Stomach (tissue), 9 donors: ENCODE results near the gene DGLUCY. TPM values are rescaled to one million over a fixed set of nuclear protein-coding genes. Genes with fewer than 3 reads are reported as not detected.

ENCODE experiments used
- DNase-seq, 2 donors: peaks; one replicate each; pipeline versions ENCODE4 v3.0.0 to v3.0.0-alpha.2; 2013 to 2019
- H3K27ac ChIP-seq, 5 donors: fragments of 200-600 bp in 4 of 5; sonication (generic) in 4 of 5; one replicate each; pipeline ENCODE4 v1.5.1; 2013 to 2019; ENCODE audit warnings: mild to moderate bottlenecking in 1 of 5, moderate library complexity in 1 of 5
- H3K27me3 ChIP-seq, 3 donors: fragments of 200-600 bp; sonication (generic); one replicate each; pipeline ENCODE4 v1.5.1; 2017 to 2019; ENCODE audit warnings: mixed run types in 1 of 3
- H3K36me3 ChIP-seq, 4 donors: fragments of 200-600 bp; sonication (generic); 1 replicate in 3 of 4; 2 replicates in 1 of 4; pipeline ENCODE4 v1.5.1; 2016 to 2019
- H3K4me1 ChIP-seq, 4 donors: fragments of 200-600 bp; sonication (generic); one replicate each; pipeline ENCODE4 v1.5.1; 2016 to 2019
- H3K4me3 ChIP-seq, 4 donors: fragments of 200-600 bp; sonication (generic) in 3 of 4; one replicate each; pipeline ENCODE4 v1.5.1; 2016 to 2019; ENCODE audit warnings: mild to moderate bottlenecking in 1 of 4
- H3K9me3 ChIP-seq, 4 donors: fragments of 200-600 bp; sonication (generic); one replicate each; pipeline ENCODE4 v1.5.1; 2016 to 2019
- EP300 ChIP-seq: sonication (generic); formaldehyde crosslinking; IDR thresholded peaks from one replicate; pipeline ENCODE4 v1.6.1; 2017; ENCODE audit warnings: antibody characterized with exemption
- POLR2A ChIP-seq, 4 donors: fragments of 450-650 bp; IDR thresholded peaks; one replicate each; pipeline ENCODE4 v1.6.1; 2016; ENCODE audit warnings: antibody characterized with exemption in 4 of 4, control low read depth in 2 of 4, mild to moderate bottlenecking in 1 of 4, moderate library complexity in 1 of 4
- POLR2AphosphoS5 ChIP-seq, 3 donors: sonication (generic); formaldehyde crosslinking; IDR thresholded peaks; one replicate each; pipeline ENCODE4 v1.6.1; 2016; ENCODE audit warnings: antibody characterized with exemption in 3 of 3
- WGBS, 5 donors: extraction: QIAGEN DNeasy Blood & Tissue Kit in 3 of 5; methylation state at CpG; one replicate each; pipeline versions ENCODE4 v1.1.5 to v1.1.7; 2013 to 2018; 5-methylcytosine and 5-hydroxymethylcytosine counted together
- intact Hi-C: fragments of 100-400 bp; cut with DNase I; formaldehyde crosslinking; loops from one replicate; pipeline ENCODE4 v1.15.1; 2023; ENCODE audit warnings: low total_unique reads
- polyA plus RNA-seq, 3 donors: library from polyadenylated mRNA; stranded (reverse); fragments of 200-250 nt; gene quantifications; one replicate each; pipeline ENCODE4 v1.2.3, GENCODE V29; 2013
- total RNA-seq, 5 donors: library from RNA; depleted of rRNA; stranded (reverse); fragments of >200 nt; gene quantifications; one replicate each; pipeline versions ENCODE4 v1.1.0 to v1.2.3, GENCODE V29; 2014 to 2016
- TF ChIP-seq, protein P1 (sequence below), 7 experiments: fragments of 450-650 bp in 4 of 7; fragments of 200-600 bp in 3 of 7; sonication (generic) in 3 of 7; IDR thresholded peaks; one replicate each; pipeline ENCODE4 v1.5.1; 2016 to 2019; ENCODE audit warnings: antibody characterized with exemption in 7 of 7, control low read depth in 2 of 7, mild to moderate bottlenecking in 1 of 7
- donor health status: healthy with polysubstance abuse.
- donor health status: Bipolar disorder and iron deficiency.
- donor health status: healthy.

Gene DGLUCY
- total and polyA plus RNA-seq, 8 donors, result 24.1 to 122 (median 67.1) TPM

DNA sequence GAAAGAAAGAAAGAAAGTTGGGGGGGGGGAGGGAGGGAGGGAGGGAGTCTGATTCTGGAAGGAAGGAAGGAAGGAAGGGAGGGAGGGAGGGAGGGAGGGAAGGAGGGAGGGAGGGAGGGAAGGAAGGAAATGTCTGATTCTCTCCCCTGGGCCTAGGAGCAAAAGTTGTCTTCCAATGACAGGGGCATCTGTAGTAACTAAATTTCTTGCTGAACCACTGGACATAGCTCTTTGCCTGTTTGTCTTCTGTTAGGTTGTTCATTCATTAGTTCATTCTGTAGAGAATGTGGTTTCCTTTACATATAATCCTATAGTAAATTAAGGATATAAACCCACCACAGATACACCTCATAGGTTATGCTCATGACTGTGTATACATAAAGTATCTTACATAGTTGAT lies 70.7 kb downstream of the DGLUCY start:
- Histone ChIP-seq H3K4me1 (no peaks in the 10 kb centered on the region), H3K27ac (no peak overlapping the region), H3K27me3 (no peaks in the 10 kb centered on the region), H3K36me3 (peaks cover 63 to 98% (median 96%) of the 10 kb centered on the region in 4 donors), H3K4me3 (no peak overlapping the region), H3K9me3 (no peaks in the 10 kb centered on the region)
- no peak for DNase-seq
- intact Hi-C loops, result no loop called here
- TF ChIP-seq EP300 (no peak), POLR2AphosphoS5 (IDR thresholded peaks at IDR 0.05) (no peak)

DNA sequence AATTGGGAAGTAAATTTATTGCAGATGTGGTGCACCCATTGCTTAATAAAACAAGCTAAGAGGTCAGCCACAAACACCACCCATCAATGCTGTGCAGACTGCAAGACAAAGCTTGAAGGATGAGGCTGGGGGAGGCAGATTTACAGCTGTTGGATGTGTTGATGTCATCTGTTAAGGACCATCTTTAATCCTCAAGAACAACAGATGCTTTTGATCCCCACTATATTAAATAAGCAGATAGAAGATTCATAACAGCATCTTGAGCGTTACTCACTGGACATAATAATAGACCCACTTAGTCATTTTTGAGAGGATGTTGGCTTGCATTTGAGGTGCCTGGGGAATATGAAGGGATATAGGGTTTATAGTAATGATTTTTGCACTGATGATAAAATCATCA lies 71.8 kb downstream of the DGLUCY start:
- Histone ChIP-seq H3K4me1 (no peaks in the 10 kb centered on the region), H3K27me3 (no peaks in the 10 kb centered on the region), H3K4me3 (no peak overlapping the region), H3K27ac (no peak overlapping the region), H3K9me3 (no peaks in the 10 kb centered on the region), H3K36me3 (peaks cover 66 to 100% (median 98%) of the 10 kb centered on the region in 4 donors)
- DNase-seq, result no peak
- TF ChIP-seq, protein P1, sequence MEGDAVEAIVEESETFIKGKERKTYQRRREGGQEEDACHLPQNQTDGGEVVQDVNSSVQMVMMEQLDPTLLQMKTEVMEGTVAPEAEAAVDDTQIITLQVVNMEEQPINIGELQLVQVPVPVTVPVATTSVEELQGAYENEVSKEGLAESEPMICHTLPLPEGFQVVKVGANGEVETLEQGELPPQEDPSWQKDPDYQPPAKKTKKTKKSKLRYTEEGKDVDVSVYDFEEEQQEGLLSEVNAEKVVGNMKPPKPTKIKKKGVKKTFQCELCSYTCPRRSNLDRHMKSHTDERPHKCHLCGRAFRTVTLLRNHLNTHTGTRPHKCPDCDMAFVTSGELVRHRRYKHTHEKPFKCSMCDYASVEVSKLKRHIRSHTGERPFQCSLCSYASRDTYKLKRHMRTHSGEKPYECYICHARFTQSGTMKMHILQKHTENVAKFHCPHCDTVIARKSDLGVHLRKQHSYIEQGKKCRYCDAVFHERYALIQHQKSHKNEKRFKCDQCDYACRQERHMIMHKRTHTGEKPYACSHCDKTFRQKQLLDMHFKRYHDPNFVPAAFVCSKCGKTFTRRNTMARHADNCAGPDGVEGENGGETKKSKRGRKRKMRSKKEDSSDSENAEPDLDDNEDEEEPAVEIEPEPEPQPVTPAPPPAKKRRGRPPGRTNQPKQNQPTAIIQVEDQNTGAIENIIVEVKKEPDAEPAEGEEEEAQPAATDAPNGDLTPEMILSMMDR (IDR thresholded peaks at IDR 0.05), result no peak
- no peak for TF ChIP-seq EP300
- no peak for TF ChIP-seq POLR2A (IDR thresholded peaks at IDR 0.05)
- no peak for TF ChIP-seq POLR2AphosphoS5 (IDR thresholded peaks at IDR 0.05)
- intact Hi-C loops, result no loop called here
- WGBS, 5 donors, result 65 to 95% (median 78%) methylated on average over 1 of the region's 1 CpG

DNA sequence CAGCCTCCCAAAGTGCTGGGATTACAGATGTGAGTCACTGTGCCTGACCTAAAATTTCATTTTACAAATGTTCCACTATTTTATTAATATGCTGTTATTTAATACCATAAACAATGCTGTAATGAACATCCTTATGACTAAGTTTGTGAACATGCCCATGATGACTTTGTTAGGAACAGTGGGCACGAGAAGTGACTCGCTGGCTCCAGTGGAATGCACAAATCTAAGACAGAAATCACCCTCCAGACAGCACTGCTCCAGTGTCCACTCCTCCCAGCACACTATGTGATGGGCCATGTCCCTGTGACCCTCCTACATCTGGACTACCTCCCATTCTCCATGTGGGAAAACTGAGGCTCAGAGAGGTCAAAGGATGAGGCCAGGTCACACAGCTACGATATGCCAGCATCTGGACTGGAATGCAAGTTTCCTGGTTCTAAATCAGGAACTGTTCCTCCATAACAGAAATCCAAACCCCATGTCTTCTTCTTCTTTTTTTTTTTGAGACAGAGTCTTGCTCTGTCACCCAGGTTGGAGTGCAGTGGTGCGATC lies 72.7 kb downstream of the DGLUCY start:
- no peak for DNase-seq
- TF ChIP-seq POLR2AphosphoS5 (IDR thresholded peaks at IDR 0.05), result no peak
- TF ChIP-seq, protein P1 (IDR thresholded peaks at IDR 0.05), result no peak
- no peak for TF ChIP-seq EP300
- TF ChIP-seq POLR2A (IDR thresholded peaks at IDR 0.05), result no peak
- Histone ChIP-seq H3K9me3 (no peaks in the 10 kb centered on the region), H3K27me3 (no peaks in the 10 kb centered on the region), H3K4me1 (no peaks in the 10 kb centered on the region), H3K27ac (no peak overlapping the region), H3K36me3 (peaks cover 70 to 100% (median 98%) of the 10 kb centered on the region in 4 donors), H3K4me3 (no peak overlapping the region)
- intact Hi-C loops, result no loop called here
- 90 to 96% (median 94%) methylated on average over 3 to 4 of the region's 4 CpGs for WGBS, 5 donors

DNA sequence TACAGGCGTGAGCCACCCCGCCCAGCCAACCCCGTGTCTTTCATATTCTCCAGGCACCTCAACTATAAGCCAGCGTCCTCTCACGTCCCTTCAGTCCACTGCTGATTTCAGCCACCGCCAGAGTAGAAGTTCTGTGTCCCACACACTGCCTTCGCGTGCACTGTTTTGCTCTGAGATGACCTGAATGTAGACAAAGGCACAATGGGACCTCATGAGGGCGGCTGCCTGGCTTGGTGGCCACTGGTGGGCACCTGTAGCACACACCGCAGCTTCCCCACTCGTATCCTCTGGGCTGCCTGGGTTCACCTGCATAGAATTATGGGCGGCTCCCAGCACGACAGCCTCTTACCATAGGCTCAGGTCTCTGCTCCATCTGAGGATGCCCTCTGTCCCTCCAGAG lies 73.4 kb downstream of the DGLUCY start:
- WGBS, 5 donors, result 96 to 97% (median 97%) methylated on average over 8 to 13 of the region's 13 CpGs
- H3K36me3 ChIP-seq, result peaks cover 69 to 100% (median 98%) of the 10 kb centered on the region in 4 donors
- H3K4me3 ChIP-seq, result no peak overlapping the region
- H3K27me3 ChIP-seq, result no peaks in the 10 kb centered on the region
- DNase-seq, result no peak
- intact Hi-C loops, result no loop called here
- no peak for TF ChIP-seq EP300
- no peak overlapping the region for H3K27ac ChIP-seq
- H3K4me1 ChIP-seq, result no peaks in the 10 kb centered on the region
- H3K9me3 ChIP-seq, result no peaks in the 10 kb centered on the region

DNA sequence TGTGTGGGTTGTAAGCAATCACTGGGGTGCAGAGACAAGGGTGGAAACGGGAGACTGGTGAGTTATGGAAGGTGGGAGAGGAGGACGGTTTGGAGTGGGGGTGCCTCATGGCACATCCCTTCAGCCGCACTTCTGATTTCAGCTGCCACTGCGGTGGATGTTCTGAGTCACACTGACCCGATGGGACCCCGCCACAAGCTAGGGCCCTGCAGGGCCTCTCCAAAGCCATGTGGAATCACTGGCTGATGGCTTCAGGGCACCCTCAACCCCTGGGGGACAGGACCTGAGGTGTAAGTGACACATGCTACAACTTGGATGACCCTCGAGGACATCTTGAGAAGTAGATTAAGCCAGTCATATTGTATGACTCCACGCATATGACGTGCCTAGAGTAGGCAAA lies 77.0 kb downstream of the DGLUCY start:
- Histone ChIP-seq H3K9me3 (no peaks in the 10 kb centered on the region), H3K4me1 (no peaks in the 10 kb centered on the region), H3K4me3 (no peak overlapping the region), H3K27me3 (no peaks in the 10 kb centered on the region), H3K36me3 (peaks cover 54 to 99% (median 97%) of the 10 kb centered on the region in 4 donors), H3K27ac (no peak overlapping the region)
- no peak for DNase-seq
- TF ChIP-seq POLR2AphosphoS5 (IDR thresholded peaks at IDR 0.05) (no peak), POLR2A (IDR thresholded peaks at IDR 0.05) (no peak), EP300 (no peak)
- TF ChIP-seq, protein P1 (IDR thresholded peaks at IDR 0.05), result no peak
- WGBS, 5 donors, result 86 to 96% (median 95%) methylated on average over 9 of the region's 9 CpGs
- intact Hi-C loops, result no loop called here
